Upper lobe of right lung (tissue), 1 donor: Measurements from ENCODE around the gene FAM72A. TPM values are rescaled to one million over a fixed set of nuclear protein-coding genes. Genes with fewer than 3 reads are reported as not detected.

Experiments
- ATAC-seq: fragments of 200-7000 bp; cut with Tn5 transposase; one replicate; pipeline ENCODE4 v1.9.1; 2020; ENCODE audit warnings: mild to moderate bottlenecking, moderate library complexity
- DNase-seq: peaks from one replicate; pipeline ENCODE4 v3.0.0-alpha.2; 2020
- H3K27ac ChIP-seq: fragments of 200-600 bp; one replicate; pipeline ENCODE4 v1.8.0; 2022
- H3K27me3 ChIP-seq: fragments of 200-600 bp; one replicate; pipeline ENCODE4 v1.8.0; 2022; ENCODE audit warnings: mild to moderate bottlenecking
- H3K36me3 ChIP-seq: fragments of 200-600 bp; one replicate; pipeline ENCODE4 v1.8.0; 2022
- H3K4me1 ChIP-seq: fragments of 200-600 bp; one replicate; pipeline ENCODE4 v1.8.0; 2022
- H3K4me3 ChIP-seq: fragments of 200-600 bp; one replicate; pipeline ENCODE4 v1.8.0; 2022; ENCODE audit warnings: mild to moderate bottlenecking
- H3K9me3 ChIP-seq: fragments of 200-600 bp; one replicate; pipeline ENCODE4 v1.8.0; 2022
- intact Hi-C: fragments of 100-400 bp; cut with DNase I; formaldehyde crosslinking; loops from one replicate; pipeline ENCODE4 v1.11.0; 2022
- total RNA-seq: library from RNA; stranded (reverse); fragmentation: NEBNext Ultra II Directional; extraction: Animal tissue kit (Norgen Biotek cat#: 25700); gene quantifications from one replicate; pipeline ENCODE4 v1.2.1, GENCODE V29; 2021
- TF ChIP-seq, protein P1 (sequence below): fragments of 200-600 bp; IDR thresholded peaks from one replicate; pipeline ENCODE4 v1.8.0; 2022; ENCODE audit warnings: antibody characterized with exemption
- donor health status: DM: no; HTN: yes; CAD: no; lungs with severe emphysema.

Gene FAM72A
- total RNA-seq, 1 donor from 2014 or later, result 4.4 TPM

DNA sequence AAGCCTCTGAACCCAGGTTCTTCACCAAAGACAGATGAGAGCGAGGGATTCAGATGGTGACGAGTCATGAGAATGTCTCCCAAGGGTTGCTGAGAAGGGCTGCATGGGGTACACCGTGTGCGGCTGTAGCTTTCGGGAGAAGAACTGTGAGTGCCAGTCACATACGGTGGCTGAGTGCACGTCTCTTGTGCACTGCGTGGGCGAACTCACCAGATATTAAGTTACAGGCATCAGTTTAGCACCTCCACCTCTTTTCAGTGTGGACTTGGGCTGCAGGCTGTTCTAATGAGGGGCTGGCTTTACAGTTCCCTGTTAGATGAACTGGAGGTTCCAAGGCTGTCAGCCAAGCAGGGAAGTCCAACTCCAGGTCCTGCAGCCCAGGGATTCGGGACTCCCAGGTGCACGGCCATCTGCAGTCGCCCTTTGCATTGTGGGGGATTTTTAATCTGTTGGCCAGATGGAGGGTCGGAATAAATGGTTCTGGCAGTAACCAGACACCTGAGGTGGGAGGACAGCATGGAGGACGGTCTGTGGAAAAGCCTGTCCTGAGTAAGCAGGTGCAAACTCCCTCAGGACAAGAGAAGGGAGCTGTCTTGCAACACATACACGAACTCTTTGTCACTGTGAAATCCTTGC is 59.0 kb downstream of the FAM72A start:
- Histone ChIP-seq H3K9me3 (no peaks in the 10 kb centered on the region), H3K4me3 (no peak overlapping the region), H3K27ac (no peak overlapping the region), H3K27me3 (no peaks in the 10 kb centered on the region), H3K4me1 (no peaks in the 10 kb centered on the region), H3K36me3 (no peaks in the 10 kb centered on the region)
- intact Hi-C loops, result no loop called here
- DNase-seq (no peak), ATAC-seq (no peak)
- TF ChIP-seq, protein P1, sequence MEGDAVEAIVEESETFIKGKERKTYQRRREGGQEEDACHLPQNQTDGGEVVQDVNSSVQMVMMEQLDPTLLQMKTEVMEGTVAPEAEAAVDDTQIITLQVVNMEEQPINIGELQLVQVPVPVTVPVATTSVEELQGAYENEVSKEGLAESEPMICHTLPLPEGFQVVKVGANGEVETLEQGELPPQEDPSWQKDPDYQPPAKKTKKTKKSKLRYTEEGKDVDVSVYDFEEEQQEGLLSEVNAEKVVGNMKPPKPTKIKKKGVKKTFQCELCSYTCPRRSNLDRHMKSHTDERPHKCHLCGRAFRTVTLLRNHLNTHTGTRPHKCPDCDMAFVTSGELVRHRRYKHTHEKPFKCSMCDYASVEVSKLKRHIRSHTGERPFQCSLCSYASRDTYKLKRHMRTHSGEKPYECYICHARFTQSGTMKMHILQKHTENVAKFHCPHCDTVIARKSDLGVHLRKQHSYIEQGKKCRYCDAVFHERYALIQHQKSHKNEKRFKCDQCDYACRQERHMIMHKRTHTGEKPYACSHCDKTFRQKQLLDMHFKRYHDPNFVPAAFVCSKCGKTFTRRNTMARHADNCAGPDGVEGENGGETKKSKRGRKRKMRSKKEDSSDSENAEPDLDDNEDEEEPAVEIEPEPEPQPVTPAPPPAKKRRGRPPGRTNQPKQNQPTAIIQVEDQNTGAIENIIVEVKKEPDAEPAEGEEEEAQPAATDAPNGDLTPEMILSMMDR, result no peak

DNA sequence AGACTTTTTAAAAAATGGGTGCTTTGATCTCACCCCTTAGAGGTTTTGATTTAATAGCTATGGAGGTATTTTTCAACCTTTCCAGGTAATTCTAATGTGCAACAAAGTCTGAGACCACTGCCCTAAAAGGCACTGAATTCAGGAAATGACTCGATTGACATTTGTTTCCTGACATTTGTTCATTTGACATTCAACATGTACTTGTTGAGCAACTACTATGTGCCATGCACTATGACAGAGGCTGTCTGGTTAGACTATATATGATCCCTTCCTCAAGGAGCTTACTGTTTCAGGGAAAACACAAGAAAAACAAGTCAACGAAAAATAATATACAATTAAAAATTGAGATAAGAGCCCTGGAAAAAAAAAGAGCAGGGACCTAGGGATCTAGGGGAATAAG is 59.9 kb downstream of the FAM72A start:
- H3K27ac ChIP-seq, result no peak overlapping the region
- TF ChIP-seq, protein P1, result no peak
- no peak overlapping the region for H3K4me3 ChIP-seq
- ATAC-seq (no peak), DNase-seq (no peak)
- H3K36me3 ChIP-seq, result no peaks in the 10 kb centered on the region
- no peaks in the 10 kb centered on the region for H3K9me3 ChIP-seq
- intact Hi-C loops, result no loop called here
- H3K27me3 ChIP-seq, result no peaks in the 10 kb centered on the region
- no peaks in the 10 kb centered on the region for H3K4me1 ChIP-seq

DNA sequence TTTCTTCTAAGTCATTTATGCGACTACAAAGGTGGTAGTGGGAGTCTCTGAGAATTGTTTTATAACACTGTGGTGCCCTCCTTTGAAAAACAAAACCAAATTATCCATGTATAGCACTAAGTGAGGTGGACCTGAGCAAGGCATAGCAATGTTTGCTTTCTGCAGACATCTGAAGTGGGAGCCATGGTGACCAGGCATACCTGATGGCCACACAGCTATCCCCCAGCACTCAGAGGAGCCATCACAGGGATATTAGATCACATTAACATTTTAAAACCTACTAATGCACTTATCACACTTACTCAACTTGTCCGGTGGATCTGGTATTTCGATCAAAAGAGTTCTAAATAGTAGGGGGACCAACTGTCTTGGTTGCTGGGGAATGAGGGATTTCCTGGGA is 60.6 kb downstream of the FAM72A start:
- Histone ChIP-seq H3K4me1 (no peaks in the 10 kb centered on the region), H3K27me3 (no peaks in the 10 kb centered on the region), H3K9me3 (no peaks in the 10 kb centered on the region), H3K4me3 (no peak overlapping the region), H3K36me3 (no peaks in the 10 kb centered on the region), H3K27ac (no peak overlapping the region)
- TF ChIP-seq, protein P1, result no peak
- no peak for DNase-seq
- ATAC-seq, result no peak
- intact Hi-C loops, result no loop called here

DNA sequence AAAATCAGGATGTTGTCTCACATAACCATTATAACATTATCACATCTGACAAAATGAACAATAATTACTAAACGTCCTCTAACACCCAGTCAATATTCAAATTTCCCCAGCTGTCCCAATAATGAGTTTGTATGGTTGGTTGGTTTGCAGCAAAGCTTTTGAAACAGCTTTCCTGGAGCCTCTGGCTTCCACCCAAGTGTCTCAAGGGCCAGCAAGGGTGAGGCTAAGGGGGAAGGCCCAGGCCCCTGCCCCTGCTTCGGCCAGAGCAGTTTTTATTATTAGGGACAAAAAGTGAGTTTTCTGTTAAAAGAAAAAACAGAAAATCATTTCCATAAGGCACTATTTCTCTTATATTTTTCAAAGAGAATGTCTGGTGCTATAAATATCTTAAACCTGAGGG is 66.4 kb downstream of the FAM72A start:
- H3K36me3 ChIP-seq, result no peaks in the 10 kb centered on the region
- H3K27ac ChIP-seq, result no peak overlapping the region
- no peak for DNase-seq
- no peak for ATAC-seq
- intact Hi-C loops, result no loop called here
- no peak overlapping the region for H3K4me3 ChIP-seq
- TF ChIP-seq, protein P1, result no peak
- no peaks in the 10 kb centered on the region for H3K9me3 ChIP-seq
- no peaks in the 10 kb centered on the region for H3K27me3 ChIP-seq
- H3K4me1 ChIP-seq, result no peaks in the 10 kb centered on the region

Other genes with a start within 250 kb of the FAM72A start
- 7.0 TPM for gene RAB7B, start 199.4 kb downstream of the FAM72A start, total RNA-seq
- 85.8 TPM for gene CTSE, start 178.9 kb downstream of the FAM72A start, total RNA-seq
- gene RHEX, start 149.7 kb downstream of the FAM72A start, total RNA-seq, result 17.3 TPM
- not detected for gene AVPR1B, start 85.5 kb downstream of the FAM72A start, total RNA-seq
- 77.1 TPM for gene SRGAP2, start 702 bp upstream of the FAM72A start, total RNA-seq